ENCODE results near the gene BCAM.

The BCAM gene

DNA sequence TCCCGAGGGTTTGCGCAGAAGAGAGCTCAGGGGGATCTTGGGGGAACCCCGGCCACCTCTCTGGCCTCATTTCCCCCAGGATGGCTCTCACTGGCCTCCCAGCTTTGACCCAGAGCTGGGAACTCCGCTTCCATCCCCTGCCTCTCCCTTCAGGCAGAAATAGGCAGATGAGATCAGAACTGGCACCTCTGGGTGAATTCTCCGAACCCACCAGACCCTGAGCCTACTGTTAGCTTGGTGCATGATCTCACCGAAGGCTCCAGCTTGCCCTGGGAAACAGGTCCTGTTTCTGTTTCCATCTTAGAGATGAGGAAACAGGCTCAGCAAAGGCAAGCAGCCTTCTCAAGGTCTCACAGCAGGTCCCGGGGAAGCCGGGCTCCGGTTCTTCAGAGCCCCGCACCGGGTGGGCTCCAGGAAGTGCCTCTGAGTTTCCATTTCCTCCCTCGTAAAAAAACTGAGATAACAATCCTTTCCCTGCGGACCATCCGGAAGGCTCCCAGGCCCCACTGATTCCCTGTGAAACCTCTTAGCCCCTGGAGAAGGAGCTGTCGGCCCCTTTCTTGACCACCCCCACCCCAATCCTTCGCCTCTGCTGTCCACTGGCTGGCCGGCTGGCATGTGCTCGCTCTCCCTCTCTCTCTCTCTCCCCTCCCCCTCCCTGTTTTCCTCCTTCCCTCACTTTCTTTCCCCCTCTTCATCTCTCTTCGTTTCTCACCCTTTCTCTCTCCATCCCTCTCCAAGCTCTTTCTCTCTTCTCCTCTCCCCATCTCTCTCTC lies 39.3 kb downstream of the BCAM start:
- ChIA-PET CTCF (interaction anchor here (0.8 to 2.6 kb wide), 5 partner anchors 9 to 157 kb away, joined by 3 to 10 read pairs (median 3); no protein-coding TSS in a partner anchor), POLR2A (no interaction called here)
- peak overlapping the region in 6 of 7 experiments; percentile 68 to 92 (median 82) for H3K4me3 ChIP-seq (ENCODE audit: control insufficient read depth in 1 of 7, extremely low read depth in 1 of 7, insufficient read depth in 4 of 7, low read depth in 2 of 7, low read length in 6 of 7)
- WGBS (ENCODE audit: insufficient coverage), result 20% methylated on average over 18 of the region's 19 CpGs
- H3K27ac ChIP-seq (ENCODE audit: insufficient read depth in 1 of 2, low read depth in 1 of 2, low read length in 2 of 2, poor library complexity in 1 of 2, severe bottlenecking in 2 of 2), result no peak overlapping the region
- H3K4me1 ChIP-seq (ENCODE audit: control extremely low read depth in 1 of 4, control insufficient read depth in 4 of 4, insufficient read depth in 4 of 4, low read length in 3 of 4), result peaks cover 8 to 78% (median 76%) of the 10 kb centered on the region in 4 experiments
- H3K27me3 ChIP-seq (replicated peaks in 2 of 5; ENCODE audit: control insufficient read depth in 4 of 5, insufficient read depth in 5 of 5, low read length in 4 of 5), result no peaks in the 10 kb centered on the region
- H3K9me3 ChIP-seq (ENCODE audit: control extremely low read depth in 1 of 5, control insufficient read depth in 4 of 5, insufficient read depth in 2 of 5, low read depth in 1 of 5, low read length in 4 of 5), result no peaks in the 10 kb centered on the region
- no peak for DNase-seq
- H3K36me3 ChIP-seq (ENCODE audit: control insufficient read depth in 4 of 4, insufficient read depth in 4 of 4, low read length in 3 of 4), result no peaks in the 10 kb centered on the region

DNA sequence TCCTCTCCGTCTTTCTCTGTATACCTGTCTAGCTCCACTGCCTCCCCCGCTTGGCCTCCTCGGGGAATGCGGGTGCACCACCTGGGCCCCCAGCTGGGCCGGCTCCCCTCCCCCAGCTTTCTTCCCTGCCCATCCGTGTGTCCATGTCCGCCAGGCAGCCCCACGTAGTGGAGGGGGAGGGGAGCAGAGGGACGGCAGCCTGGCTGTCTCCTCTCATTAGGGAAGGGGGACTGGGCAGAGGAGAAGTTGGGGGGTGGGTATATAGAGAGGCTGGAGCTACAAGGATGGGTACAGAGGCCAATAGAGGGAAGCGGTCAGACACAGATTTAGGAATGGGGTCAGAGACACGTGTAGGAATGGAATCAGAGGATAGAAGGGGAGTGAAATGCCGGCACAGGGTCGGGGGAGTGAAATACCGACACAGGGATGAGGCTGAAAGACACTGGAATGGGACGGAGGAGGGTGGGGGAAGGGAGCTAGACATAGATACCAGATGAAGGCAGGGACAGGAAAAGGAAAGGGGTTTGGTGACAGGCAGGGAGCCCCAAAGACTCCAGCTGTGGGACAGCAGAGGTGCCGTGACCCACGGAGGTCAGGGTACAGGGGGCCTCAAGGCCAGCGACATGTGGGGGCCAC lies 40.0 kb downstream of the BCAM start:
- no peak for DNase-seq
- WGBS (ENCODE audit: insufficient coverage), result 51% methylated on average over 9 of the region's 18 CpGs
- peaks cover 0 to 3% (median 0%) of the 10 kb centered on the region in 4 experiments for H3K36me3 ChIP-seq (ENCODE audit: control insufficient read depth in 4 of 4, insufficient read depth in 4 of 4, low read length in 3 of 4)
- peak overlapping the region in 4 of 7 experiments; percentile 15 to 92 (median 58) for H3K4me3 ChIP-seq (ENCODE audit: control insufficient read depth in 1 of 7, extremely low read depth in 1 of 7, insufficient read depth in 4 of 7, low read depth in 2 of 7, low read length in 6 of 7)
- ChIA-PET CTCF (interaction anchor here (0.8 to 2.2 kb wide), 7 partner anchors 10 to 158 kb away, joined by 3 to 5 read pairs (median 3); no protein-coding TSS in a partner anchor), POLR2A (interaction anchor here (1.3 kb wide), 1 partner anchor 79 kb away, joined by 3 read pairs; no protein-coding TSS in a partner anchor)
- H3K27ac ChIP-seq (ENCODE audit: insufficient read depth in 1 of 2, low read depth in 1 of 2, low read length in 2 of 2, poor library complexity in 1 of 2, severe bottlenecking in 2 of 2), result no peak overlapping the region
- H3K9me3 ChIP-seq (ENCODE audit: control extremely low read depth in 1 of 5, control insufficient read depth in 4 of 5, insufficient read depth in 2 of 5, low read depth in 1 of 5, low read length in 4 of 5), result no peaks in the 10 kb centered on the region
- peaks cover 8 to 78% (median 78%) of the 10 kb centered on the region in 4 experiments for H3K4me1 ChIP-seq (ENCODE audit: control extremely low read depth in 1 of 4, control insufficient read depth in 4 of 4, insufficient read depth in 4 of 4, low read length in 3 of 4)
- H3K27me3 ChIP-seq (replicated peaks in 2 of 5; ENCODE audit: control insufficient read depth in 4 of 5, insufficient read depth in 5 of 5, low read length in 4 of 5), result no peaks in the 10 kb centered on the region

DNA sequence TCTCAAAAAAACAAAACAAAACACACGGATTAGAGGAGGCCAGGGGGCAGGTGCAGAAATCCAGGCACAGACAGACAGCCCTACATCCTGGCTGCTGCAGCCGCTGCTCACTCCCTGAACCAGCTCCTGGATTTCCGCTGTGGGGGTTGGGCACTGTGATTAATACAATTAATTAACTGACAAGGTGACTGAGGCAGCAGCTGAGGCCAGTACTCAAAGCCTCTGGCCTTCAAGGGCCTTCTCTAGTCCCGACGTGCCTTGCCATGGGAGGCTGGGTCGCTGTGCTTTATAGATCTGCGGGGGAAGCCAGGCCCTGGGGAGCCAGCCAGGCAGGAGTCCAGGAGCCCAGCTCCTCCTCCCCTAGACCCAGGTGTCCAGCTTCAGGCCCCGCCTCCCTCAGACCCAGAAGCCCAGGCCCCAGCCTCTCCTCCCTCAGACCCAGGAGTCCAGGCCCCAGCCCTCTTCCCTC lies 41.8 kb downstream of the BCAM start:
- peak overlapping the region in 1 of 2 experiments; percentile 12 for H3K27ac ChIP-seq (ENCODE audit: insufficient read depth in 1 of 2, low read depth in 1 of 2, low read length in 2 of 2, poor library complexity in 1 of 2, severe bottlenecking in 2 of 2)
- POLR2A ChIA-PET, result interaction anchor here (0.5 kb wide), 1 partner anchor 18 kb away, joined by 4 read pairs; no protein-coding TSS in a partner anchor
- H3K36me3 ChIP-seq (ENCODE audit: control insufficient read depth in 4 of 4, insufficient read depth in 4 of 4, low read length in 3 of 4), result peaks cover 0 to 4% (median 0%) of the 10 kb centered on the region in 4 experiments
- 87% methylated on average over 6 of the region's 8 CpGs for WGBS (ENCODE audit: insufficient coverage)
- no peak overlapping the region for H3K4me3 ChIP-seq (ENCODE audit: control insufficient read depth in 1 of 7, extremely low read depth in 1 of 7, insufficient read depth in 4 of 7, low read depth in 2 of 7, low read length in 6 of 7)
- H3K4me1 ChIP-seq (ENCODE audit: control extremely low read depth in 1 of 4, control insufficient read depth in 4 of 4, insufficient read depth in 4 of 4, low read length in 3 of 4), result peaks cover 5 to 80% (median 65%) of the 10 kb centered on the region in 4 experiments
- no peaks in the 10 kb centered on the region for H3K27me3 ChIP-seq (replicated peaks in 2 of 5; ENCODE audit: control insufficient read depth in 4 of 5, insufficient read depth in 5 of 5, low read length in 4 of 5)
- CTCF ChIA-PET, result interaction anchor here (0.9 to 2.3 kb wide), 6 partner anchors 8 to 174 kb away, joined by 3 to 7 read pairs (median 4); no protein-coding TSS in a partner anchor
- H3K9me3 ChIP-seq (ENCODE audit: control extremely low read depth in 1 of 5, control insufficient read depth in 4 of 5, insufficient read depth in 2 of 5, low read depth in 1 of 5, low read length in 4 of 5), result no peaks in the 10 kb centered on the region
- no peak for DNase-seq

DNA sequence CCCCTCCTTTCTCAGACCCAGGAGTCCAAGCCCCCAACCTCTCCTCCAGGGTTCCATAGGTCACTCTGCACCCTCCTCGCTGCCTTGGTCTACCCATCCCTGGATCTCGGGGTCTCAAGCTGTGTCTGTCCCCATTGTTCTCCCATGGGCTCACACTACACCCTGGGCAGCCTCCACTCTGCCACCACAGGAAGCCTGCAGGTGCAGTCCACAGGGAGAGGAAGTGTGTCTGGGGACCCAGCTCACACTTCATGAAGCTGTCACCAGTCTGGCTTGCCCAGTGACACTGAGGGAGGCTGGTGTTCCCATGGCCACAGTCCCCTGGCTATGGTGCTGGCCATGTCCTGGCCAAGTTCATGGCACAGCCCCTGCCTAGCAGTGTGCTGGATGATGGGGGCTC lies 42.5 kb downstream of the BCAM start:
- H3K27ac ChIP-seq (ENCODE audit: insufficient read depth in 1 of 2, low read depth in 1 of 2, low read length in 2 of 2, poor library complexity in 1 of 2, severe bottlenecking in 2 of 2), result peak overlapping the region in 1 of 2 experiments; percentile 12
- H3K9me3 ChIP-seq (ENCODE audit: control extremely low read depth in 1 of 5, control insufficient read depth in 4 of 5, insufficient read depth in 2 of 5, low read depth in 1 of 5, low read length in 4 of 5), result no peaks in the 10 kb centered on the region
- CTCF ChIA-PET, result interaction anchor here (0.9 to 2.3 kb wide), 8 partner anchors 7 to 175 kb away, joined by 3 to 7 read pairs (median 4); no protein-coding TSS in a partner anchor

DNA sequence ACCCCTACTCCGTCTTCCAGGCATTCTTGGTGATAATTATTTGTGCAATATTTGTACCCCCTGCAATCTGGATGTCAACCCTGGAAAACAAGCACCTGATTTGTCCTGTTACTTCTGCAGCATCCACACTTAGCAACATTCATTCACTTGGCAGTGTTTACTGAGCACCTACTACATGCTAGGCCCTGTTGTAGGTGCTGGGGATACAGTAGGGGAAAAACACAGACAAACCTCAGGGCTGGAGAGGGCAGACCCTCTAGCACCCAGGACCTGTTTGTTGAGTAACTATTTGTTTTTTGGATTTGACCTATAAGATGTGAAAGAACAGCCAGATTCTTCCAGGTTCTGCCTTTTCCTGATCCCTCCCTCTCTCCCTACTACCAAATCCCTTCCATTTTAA lies 46.7 kb downstream of the BCAM start:
- no CpG with 5 or more reads among the region's 1 CpG for WGBS (ENCODE audit: insufficient coverage)
- Histone ChIP-seq H3K27me3 (replicated peaks in 2 of 5; ENCODE audit: control insufficient read depth in 4 of 5, insufficient read depth in 5 of 5, low read length in 4 of 5) (no peaks in the 10 kb centered on the region), H3K27ac (ENCODE audit: insufficient read depth in 1 of 2, low read depth in 1 of 2, low read length in 2 of 2, poor library complexity in 1 of 2, severe bottlenecking in 2 of 2) (no peak overlapping the region), H3K36me3 (ENCODE audit: control insufficient read depth in 4 of 4, insufficient read depth in 4 of 4, low read length in 3 of 4) (peaks cover 0 to 4% (median 1%) of the 10 kb centered on the region in 4 experiments), H3K9me3 (ENCODE audit: control extremely low read depth in 1 of 5, control insufficient read depth in 4 of 5, insufficient read depth in 2 of 5, low read depth in 1 of 5, low read length in 4 of 5) (no peaks in the 10 kb centered on the region), H3K4me1 (ENCODE audit: control extremely low read depth in 1 of 4, control insufficient read depth in 4 of 4, insufficient read depth in 4 of 4, low read length in 3 of 4) (peaks cover 0 to 70% (median 53%) of the 10 kb centered on the region in 4 experiments), H3K4me3 (ENCODE audit: control insufficient read depth in 1 of 7, extremely low read depth in 1 of 7, insufficient read depth in 4 of 7, low read depth in 2 of 7, low read length in 6 of 7) (no peak overlapping the region)
- DNase-seq, result no peak
- POLR2A ChIA-PET, result interaction anchor here (1.2 kb wide), 1 partner anchor 9 kb away, joined by 4 read pairs; no protein-coding TSS in a partner anchor
- CTCF ChIA-PET, result interaction anchor here (2.9 to 4.8 kb wide), 2 partner anchors 9 to 16 kb away, joined by 10 to 16 read pairs; partner anchors contain the start of gene NECTIN2

More for the DNA sequence above, 42.5 kb downstream of the BCAM start:
- peaks cover 0 to 4% (median 0%) of the 10 kb centered on the region in 4 experiments for H3K36me3 ChIP-seq (ENCODE audit: control insufficient read depth in 4 of 4, insufficient read depth in 4 of 4, low read length in 3 of 4)
- no peaks in the 10 kb centered on the region for H3K27me3 ChIP-seq (replicated peaks in 2 of 5; ENCODE audit: control insufficient read depth in 4 of 5, insufficient read depth in 5 of 5, low read length in 4 of 5)
- peak overlapping the region in 2 of 7 experiments; percentile 12 to 35 for H3K4me3 ChIP-seq (ENCODE audit: control insufficient read depth in 1 of 7, extremely low read depth in 1 of 7, insufficient read depth in 4 of 7, low read depth in 2 of 7, low read length in 6 of 7)
- DNase-seq, result peak in 2 of 3 donors; percentile 73 to 80
- POLR2A ChIA-PET, result interaction anchor here (0.5 kb wide), 1 partner anchor 17 kb away, joined by 4 read pairs; no protein-coding TSS in a partner anchor
- 33% methylated on average over 2 of the region's 2 CpGs for WGBS (ENCODE audit: insufficient coverage)
- peaks cover 5 to 87% (median 70%) of the 10 kb centered on the region in 4 experiments for H3K4me1 ChIP-seq (ENCODE audit: control extremely low read depth in 1 of 4, control insufficient read depth in 4 of 4, insufficient read depth in 4 of 4, low read length in 3 of 4)

DNA sequence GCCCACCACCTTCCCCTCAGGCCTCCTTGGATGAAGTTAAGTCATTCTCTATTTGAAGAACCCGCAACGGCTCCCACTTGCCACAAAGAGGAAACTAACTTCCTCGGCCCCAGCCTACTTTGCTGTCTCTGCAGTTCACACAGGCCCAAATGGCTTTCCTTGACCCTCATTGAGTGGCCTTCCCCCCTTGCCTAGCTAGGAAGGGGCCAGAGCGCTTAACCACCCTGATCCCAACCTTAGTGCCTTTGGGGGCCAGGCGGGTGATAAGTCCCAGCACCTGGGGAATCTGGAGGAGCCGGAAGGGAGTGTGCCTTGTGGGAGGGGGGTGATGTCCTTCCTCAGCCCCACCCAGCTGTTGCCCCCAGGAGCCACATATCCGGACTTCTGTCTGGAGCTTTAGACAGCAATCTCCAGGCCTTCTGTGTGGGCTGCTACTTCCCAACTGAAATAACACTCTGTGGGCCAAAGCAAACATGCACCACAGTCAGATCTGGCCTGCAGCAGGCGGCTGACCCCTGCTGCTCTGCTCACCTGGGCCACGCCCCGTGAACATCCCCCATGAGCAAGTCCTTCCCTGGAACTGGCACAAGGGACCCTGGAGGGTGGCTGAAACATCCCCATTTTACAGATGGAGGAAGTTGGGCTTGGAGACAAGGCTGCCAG lies 47.6 kb downstream of the BCAM start:
- 10% methylated on average over 5 of the region's 10 CpGs for WGBS (ENCODE audit: insufficient coverage)
- Histone ChIP-seq H3K4me3 (ENCODE audit: control insufficient read depth in 1 of 7, extremely low read depth in 1 of 7, insufficient read depth in 4 of 7, low read depth in 2 of 7, low read length in 6 of 7) (peak overlapping the region in 4 of 7 experiments; percentile 11 to 59 (median 27)), H3K4me1 (ENCODE audit: control extremely low read depth in 1 of 4, control insufficient read depth in 4 of 4, insufficient read depth in 4 of 4, low read length in 3 of 4) (peaks cover 0 to 60% (median 44%) of the 10 kb centered on the region in 4 experiments), H3K9me3 (ENCODE audit: control extremely low read depth in 1 of 5, control insufficient read depth in 4 of 5, insufficient read depth in 2 of 5, low read depth in 1 of 5, low read length in 4 of 5) (no peaks in the 10 kb centered on the region), H3K27me3 (replicated peaks in 2 of 5; ENCODE audit: control insufficient read depth in 4 of 5, insufficient read depth in 5 of 5, low read length in 4 of 5) (no peaks in the 10 kb centered on the region), H3K36me3 (ENCODE audit: control insufficient read depth in 4 of 4, insufficient read depth in 4 of 4, low read length in 3 of 4) (peaks cover 0 to 4% (median 1%) of the 10 kb centered on the region in 4 experiments), H3K27ac (ENCODE audit: insufficient read depth in 1 of 2, low read depth in 1 of 2, low read length in 2 of 2, poor library complexity in 1 of 2, severe bottlenecking in 2 of 2) (peak overlapping the region; percentile 15 to 71)
- ChIA-PET CTCF (interaction anchor here (0.6 to 4.8 kb wide), 5 partner anchors 10 to 17 kb away, joined by 3 to 16 read pairs (median 7); partner anchors contain the start of gene NECTIN2), POLR2A (interaction anchor here (0.7 to 1.2 kb wide), 5 partner anchors 10 to 104 kb away, joined by 3 to 4 read pairs (median 3); partner anchors contain the start of gene TOMM40)
- DNase-seq, result peak in 2 of 3 donors; percentile 78 to 86
